HEK293 (cell line): ENCODE data around the gene THBS1.

Experiments
- CTCF ChIA-PET: fragments of 350-600 bp; formaldehyde crosslinking; extraction: SDS; loops from one replicate; lab custom pipeline; 2021; ENCODE audit warnings: antibody characterized with exemption; lab: Yijun Ruan, JAX
- POLR2A ChIA-PET: fragments of 300-600 bp; formaldehyde crosslinking; extraction: SDS; loops from one replicate; lab custom pipeline; 2020; ENCODE audit warnings: antibody characterized with exemption, inconsistent platforms; lab: Yijun Ruan, JAX
- H3K27ac ChIP-seq: fragments of 200-500 bp; sonication (Bioruptor generic); 2 replicates; pipeline ENCODE4 v1.5.1; 2014; ENCODE audit warnings: low read depth, low read length, control low read depth, inconsistent platforms; ENCODE audit errors: extremely low read depth
- H3K36me3 ChIP-seq, 2 experiments: fragments of 200-500 bp in 1 of 2; sonication (Bioruptor generic) in 1 of 2; 1 replicate in 1 of 2; 2 replicates in 1 of 2; pipeline ENCODE4 v1.5.1; 2014 to 2017; ENCODE audit warnings: inconsistent platforms in 2 of 2, low read length in 2 of 2; ENCODE audit not compliant: control insufficient read depth in 2 of 2, insufficient read depth in 1 of 2
- H3K4me1 ChIP-seq: fragments of 200-500 bp; sonication (Bioruptor generic); 2 replicates; pipeline ENCODE4 v1.5.1; 2014; ENCODE audit warnings: mild to moderate bottlenecking, low read length, inconsistent platforms; ENCODE audit not compliant: control insufficient read depth, insufficient read depth
- H3K4me3 ChIP-seq: 2 replicates; pipeline ENCODE4 v1.5.1; 2011; ENCODE audit warnings: low read depth, mild to moderate bottlenecking, control low read depth, low read length, moderate library complexity
- H3K9me3 ChIP-seq: fragments of 200-500 bp; sonication (Bioruptor generic); 2 replicates; pipeline ENCODE4 v1.5.1; 2014; ENCODE audit warnings: low read depth, low read length, inconsistent platforms; ENCODE audit not compliant: control insufficient read depth, insufficient read depth
- HOXC10 ChIP-seq: sonication (generic); formaldehyde crosslinking; IDR thresholded peaks from 2 replicates; pipeline ENCODE4 v1.8.1; 2023; ENCODE audit warnings: mild to moderate bottlenecking, missing genetic modification reagents
- KLF10 ChIP-seq: fragments of 450-650 bp; IDR thresholded peaks from 2 replicates; pipeline ENCODE4 v1.5.1; 2018; ENCODE audit warnings: missing biosample characterization, mild to moderate bottlenecking, missing genetic modification characterization
- ZBTB17 ChIP-seq: fragments of 450-650 bp; formaldehyde crosslinking; IDR thresholded peaks from 2 replicates; pipeline ENCODE4 v1.5.1; 2016; ENCODE audit warnings: missing biosample characterization, missing genetic modification characterization
- ZNF18 ChIP-seq: fragments of 450-650 bp; formaldehyde crosslinking; IDR thresholded peaks from 2 replicates; pipeline ENCODE4 v1.5.1; 2016; ENCODE audit warnings: missing biosample characterization, missing genetic modification characterization
- ZNF23 ChIP-seq: fragments of 450-650 bp; formaldehyde crosslinking; IDR thresholded peaks from 2 replicates; pipeline ENCODE4 v1.5.1; 2016; ENCODE audit warnings: missing biosample characterization, missing genetic modification characterization, borderline replicate concordance
- ZNF311 ChIP-seq: fragments of 450-650 bp; formaldehyde crosslinking; IDR thresholded peaks from 2 replicates; pipeline ENCODE4 v1.5.1; 2017; ENCODE audit warnings: missing biosample characterization, missing genetic modification characterization, borderline replicate concordance
- ZNF48 ChIP-seq: fragments of 450-650 bp; formaldehyde crosslinking; IDR thresholded peaks from 2 replicates; pipeline ENCODE4 v1.5.1; 2016; ENCODE audit warnings: missing biosample characterization, missing genetic modification characterization
- ZNF571 ChIP-seq: fragments of 450-650 bp; formaldehyde crosslinking; IDR thresholded peaks from 2 replicates; pipeline ENCODE4 v1.5.0; 2017; ENCODE audit warnings: missing biosample characterization, missing genetic modification characterization
- ZNF624 ChIP-seq: fragments of 450-650 bp; formaldehyde crosslinking; IDR thresholded peaks from 2 replicates; pipeline ENCODE4 v1.5.1; 2017; ENCODE audit warnings: missing biosample characterization, missing genetic modification characterization
- ZNF654 ChIP-seq: fragments of 450-650 bp; formaldehyde crosslinking; IDR thresholded peaks from 2 replicates; pipeline ENCODE4 v1.5.1; 2016; ENCODE audit warnings: low read depth, missing biosample characterization, missing genetic modification characterization
- ZNF664 ChIP-seq: fragments of 450-650 bp; formaldehyde crosslinking; IDR thresholded peaks from 2 replicates; pipeline ENCODE4 v1.5.1; 2016; ENCODE audit warnings: missing biosample characterization, missing genetic modification characterization
- ZNF704 ChIP-seq: fragments of 450-650 bp; formaldehyde crosslinking; IDR thresholded peaks from 2 replicates; pipeline ENCODE4 v1.5.1; 2016; ENCODE audit warnings: missing biosample characterization, missing genetic modification characterization
- ZXDB ChIP-seq: fragments of 450-650 bp; formaldehyde crosslinking; IDR thresholded peaks from 2 replicates; pipeline ENCODE4 v1.5.1; 2016; ENCODE audit warnings: missing biosample characterization, missing genetic modification characterization
- TF ChIP-seq, protein P1 (sequence below): fragments of 450-650 bp; formaldehyde crosslinking; IDR thresholded peaks from 2 replicates; pipeline ENCODE4 v1.5.1; 2016; ENCODE audit warnings: missing biosample characterization, missing genetic modification characterization
- TF ChIP-seq, protein P2 (sequence below): fragments of 450-650 bp; formaldehyde crosslinking; conservative IDR thresholded peaks from 2 replicates; pipeline ENCODE4 v1.5.1; 2016; ENCODE audit warnings: low read depth, missing biosample characterization, missing genetic modification characterization
- TF ChIP-seq, protein P3 (sequence below): fragments of 450-650 bp; formaldehyde crosslinking; IDR thresholded peaks from 2 replicates; pipeline ENCODE4 v1.5.1; 2017; ENCODE audit warnings: missing biosample characterization, mild to moderate bottlenecking, missing genetic modification characterization, moderate library complexity
- TF ChIP-seq, protein P4 (sequence below): fragments of 450-650 bp; formaldehyde crosslinking; optimal IDR thresholded peaks from 2 replicates; pipeline ENCODE3; 2016; ENCODE audit warnings: missing biosample characterization, mild to moderate bottlenecking, missing genetic modification characterization
- TF ChIP-seq, protein P5 (sequence below): fragments of 450-650 bp; IDR thresholded peaks from 2 replicates; pipeline ENCODE4 v1.5.1; 2018; ENCODE audit warnings: missing biosample characterization, missing genetic modification characterization

The THBS1 gene

GRCh38 chr15:39556461-39556860 lies 24.4 kb upstream of the THBS1 start:
- TF ChIP-seq ZNF664 (tag by site-specific recombination), result no peak
- TF ChIP-seq ZXDB (tag by site-specific recombination), result no peak
- TF ChIP-seq, protein P1, sequence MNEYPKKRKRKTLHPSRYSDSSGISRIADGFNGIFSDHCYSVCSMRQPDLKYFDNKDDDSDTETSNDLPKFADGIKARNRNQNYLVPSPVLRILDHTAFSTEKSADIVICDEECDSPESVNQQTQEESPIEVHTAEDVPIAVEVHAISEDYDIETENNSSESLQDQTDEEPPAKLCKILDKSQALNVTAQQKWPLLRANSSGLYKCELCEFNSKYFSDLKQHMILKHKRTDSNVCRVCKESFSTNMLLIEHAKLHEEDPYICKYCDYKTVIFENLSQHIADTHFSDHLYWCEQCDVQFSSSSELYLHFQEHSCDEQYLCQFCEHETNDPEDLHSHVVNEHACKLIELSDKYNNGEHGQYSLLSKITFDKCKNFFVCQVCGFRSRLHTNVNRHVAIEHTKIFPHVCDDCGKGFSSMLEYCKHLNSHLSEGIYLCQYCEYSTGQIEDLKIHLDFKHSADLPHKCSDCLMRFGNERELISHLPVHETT (tag by site-specific recombination), result no peak
- TF ChIP-seq, protein P2, sequence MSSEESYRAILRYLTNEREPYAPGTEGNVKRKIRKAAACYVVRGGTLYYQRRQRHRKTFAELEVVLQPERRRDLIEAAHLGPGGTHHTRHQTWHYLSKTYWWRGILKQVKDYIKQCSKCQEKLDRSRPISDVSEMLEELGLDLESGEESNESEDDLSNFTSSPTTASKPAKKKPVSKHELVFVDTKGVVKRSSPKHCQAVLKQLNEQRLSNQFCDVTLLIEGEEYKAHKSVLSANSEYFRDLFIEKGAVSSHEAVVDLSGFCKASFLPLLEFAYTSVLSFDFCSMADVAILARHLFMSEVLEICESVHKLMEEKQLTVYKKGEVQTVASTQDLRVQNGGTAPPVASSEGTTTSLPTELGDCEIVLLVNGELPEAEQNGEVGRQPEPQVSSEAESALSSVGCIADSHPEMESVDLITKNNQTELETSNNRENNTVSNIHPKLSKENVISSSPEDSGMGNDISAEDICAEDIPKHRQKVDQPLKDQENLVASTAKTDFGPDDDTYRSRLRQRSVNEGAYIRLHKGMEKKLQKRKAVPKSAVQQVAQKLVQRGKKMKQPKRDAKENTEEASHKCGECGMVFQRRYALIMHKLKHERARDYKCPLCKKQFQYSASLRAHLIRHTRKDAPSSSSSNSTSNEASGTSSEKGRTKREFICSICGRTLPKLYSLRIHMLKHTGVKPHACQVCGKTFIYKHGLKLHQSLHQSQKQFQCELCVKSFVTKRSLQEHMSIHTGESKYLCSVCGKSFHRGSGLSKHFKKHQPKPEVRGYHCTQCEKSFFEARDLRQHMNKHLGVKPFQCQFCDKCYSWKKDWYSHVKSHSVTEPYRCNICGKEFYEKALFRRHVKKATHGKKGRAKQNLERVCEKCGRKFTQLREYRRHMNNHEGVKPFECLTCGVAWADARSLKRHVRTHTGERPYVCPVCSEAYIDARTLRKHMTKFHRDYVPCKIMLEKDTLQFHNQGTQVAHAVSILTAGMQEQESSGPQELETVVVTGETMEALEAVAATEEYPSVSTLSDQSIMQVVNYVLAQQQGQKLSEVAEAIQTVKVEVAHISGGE, result no peak
- TF ChIP-seq KLF10, result no peak
- TF ChIP-seq ZNF654 (tag by site-specific recombination), result no peak
- no peak for TF ChIP-seq ZNF571 (tag by site-specific recombination)
- no peak for TF ChIP-seq ZBTB17
- no peak for TF ChIP-seq ZNF18
- TF ChIP-seq, protein P3, sequence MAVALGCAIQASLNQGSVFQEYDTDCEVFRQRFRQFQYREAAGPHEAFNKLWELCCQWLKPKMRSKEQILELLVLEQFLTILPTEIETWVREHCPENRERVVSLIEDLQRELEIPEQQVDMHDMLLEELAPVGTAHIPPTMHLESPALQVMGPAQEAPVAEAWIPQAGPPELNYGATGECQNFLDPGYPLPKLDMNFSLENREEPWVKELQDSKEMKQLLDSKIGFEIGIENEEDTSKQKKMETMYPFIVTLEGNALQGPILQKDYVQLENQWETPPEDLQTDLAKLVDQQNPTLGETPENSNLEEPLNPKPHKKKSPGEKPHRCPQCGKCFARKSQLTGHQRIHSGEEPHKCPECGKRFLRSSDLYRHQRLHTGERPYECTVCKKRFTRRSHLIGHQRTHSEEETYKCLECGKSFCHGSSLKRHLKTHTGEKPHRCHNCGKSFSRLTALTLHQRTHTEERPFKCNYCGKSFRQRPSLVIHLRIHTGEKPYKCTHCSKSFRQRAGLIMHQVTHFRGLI (tag by site-specific recombination), result no peak
- no peak for TF ChIP-seq ZNF624 (tag by site-specific recombination)
- TF ChIP-seq, protein P4, sequence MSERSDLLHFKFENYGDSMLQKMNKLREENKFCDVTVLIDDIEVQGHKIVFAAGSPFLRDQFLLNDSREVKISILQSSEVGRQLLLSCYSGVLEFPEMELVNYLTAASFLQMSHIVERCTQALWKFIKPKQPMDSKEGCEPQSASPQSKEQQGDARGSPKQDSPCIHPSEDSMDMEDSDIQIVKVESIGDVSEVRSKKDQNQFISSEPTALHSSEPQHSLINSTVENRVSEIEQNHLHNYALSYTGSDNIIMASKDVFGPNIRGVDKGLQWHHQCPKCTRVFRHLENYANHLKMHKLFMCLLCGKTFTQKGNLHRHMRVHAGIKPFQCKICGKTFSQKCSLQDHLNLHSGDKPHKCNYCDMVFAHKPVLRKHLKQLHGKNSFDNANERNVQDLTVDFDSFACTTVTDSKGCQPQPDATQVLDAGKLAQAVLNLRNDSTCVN (tag by site-specific recombination), result no peak
- no peak for TF ChIP-seq ZNF23 (tag by site-specific recombination)
- TF ChIP-seq, protein P5, sequence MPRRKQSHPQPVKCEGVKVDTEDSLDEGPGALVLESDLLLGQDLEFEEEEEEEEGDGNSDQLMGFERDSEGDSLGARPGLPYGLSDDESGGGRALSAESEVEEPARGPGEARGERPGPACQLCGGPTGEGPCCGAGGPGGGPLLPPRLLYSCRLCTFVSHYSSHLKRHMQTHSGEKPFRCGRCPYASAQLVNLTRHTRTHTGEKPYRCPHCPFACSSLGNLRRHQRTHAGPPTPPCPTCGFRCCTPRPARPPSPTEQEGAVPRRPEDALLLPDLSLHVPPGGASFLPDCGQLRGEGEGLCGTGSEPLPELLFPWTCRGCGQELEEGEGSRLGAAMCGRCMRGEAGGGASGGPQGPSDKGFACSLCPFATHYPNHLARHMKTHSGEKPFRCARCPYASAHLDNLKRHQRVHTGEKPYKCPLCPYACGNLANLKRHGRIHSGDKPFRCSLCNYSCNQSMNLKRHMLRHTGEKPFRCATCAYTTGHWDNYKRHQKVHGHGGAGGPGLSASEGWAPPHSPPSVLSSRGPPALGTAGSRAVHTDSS (tag by site-specific recombination), result no peak
- TF ChIP-seq HOXC10, result no peak
- no peak for TF ChIP-seq ZNF311 (tag by site-specific recombination)
- TF ChIP-seq ZNF48 (tag by site-specific recombination), result no peak
- TF ChIP-seq ZNF704 (tag by site-specific recombination), result no peak
- CTCF ChIA-PET, result no interaction called here
- Histone ChIP-seq H3K36me3 (no peaks in the 10 kb centered on the region), H3K27ac (no peak overlapping the region), H3K9me3 (no peaks in the 10 kb centered on the region), H3K4me1 (0 out of 2 replicates have a peak, but pooled peaks cover 3% of the 10 kb centered on the region), H3K4me3 (no peak overlapping the region)
- POLR2A ChIA-PET, result no interaction called here
